ENCODE data around the gene THSD4.

GRCh38 chr15:71362556-71362955 lies 247.3 kb downstream of the THSD4 start:
- TF ChIP-seq CTCF (IDR thresholded peaks at IDR 0.05; ENCODE audit: low read depth, low read length) = no peak
- no peak for TF ChIP-seq EZH2phosphoT487 (IDR thresholded peaks at IDR 0.05; ENCODE audit: low read depth)

Data from OCI-LY3 (cell line).